Spinal cord (tissue), 10 donors: ENCODE data around the gene SIL1. TPM values are rescaled to one million over a fixed set of nuclear protein-coding genes. Genes with fewer than 3 reads are reported as not detected.
A peak's percentile ranks its signal among the peaks of the same experiment; 100 is the strongest.

ENCODE experiments used
- DNase-seq, 6 donors: peaks; one replicate each; pipeline versions ENCODE4 v3.0.0 to v3.0.0-alpha.2; 2013 to 2015; ENCODE audit warnings: low spot score in 6 of 6, low read depth in 4 of 6
- H3K27ac ChIP-seq: one replicate; pipeline ENCODE4 v1.5.1; 2013; ENCODE audit warnings: low read depth, low read length, control low read depth
- H3K27me3 ChIP-seq: one replicate; pipeline ENCODE4 v1.6.1; 2013; ENCODE audit warnings: low read length; ENCODE audit not compliant: control insufficient read depth, insufficient read depth
- H3K36me3 ChIP-seq: one replicate; pipeline ENCODE4 v1.6.1; 2013; ENCODE audit warnings: low read length; ENCODE audit not compliant: control insufficient read depth, insufficient read depth
- H3K4me1 ChIP-seq: one replicate; pipeline ENCODE4 v1.6.1; 2013; ENCODE audit warnings: low read length; ENCODE audit not compliant: control insufficient read depth, insufficient read depth
- H3K4me3 ChIP-seq: one replicate; pipeline ENCODE4 v1.5.1; 2013; ENCODE audit warnings: low read depth, low read length, control low read depth
- H3K9me3 ChIP-seq: one replicate; pipeline ENCODE4 v1.6.1; 2013; ENCODE audit warnings: low read length; ENCODE audit not compliant: control insufficient read depth, insufficient read depth
- WGBS: methylation state at CpG from one replicate; pipeline ENCODE4 v1.1.5; 2013; ENCODE audit warnings: missing lambda C conversion rate; ENCODE audit not compliant: insufficient coverage; 5-methylcytosine and 5-hydroxymethylcytosine counted together
- polyA plus RNA-seq, 2 donors: library from polyadenylated mRNA; unstranded; fragments of 120-200 nt; gene quantifications; one replicate each; pipeline ENCODE4 v1.2.1, GENCODE V29; 2013; ENCODE audit not compliant: insufficient read length in 2 of 2
- total RNA-seq, 2 donors: library from RNA; depleted of rRNA in 1 of 2; stranded (reverse); fragments of 120-200 nt in 1 of 2; fragments of >200 nt in 1 of 2; gene quantifications; one replicate each; pipeline versions ENCODE4 v1.2.3 to v1.2.4, GENCODE V29; 2013 to 2014
- donor health status: healthy.

The SIL1 gene
- total and polyA plus RNA-seq, 4 donors: 18.8 to 53.7 (median 30.7) TPM

- Histone ChIP-seq H3K9me3 (no peaks in the 10 kb centered on the region), H3K27ac (no peak overlapping the region), H3K4me3 (no peak overlapping the region), H3K36me3 (peaks cover 2% of the 10 kb centered on the region), H3K27me3 (no peaks in the 10 kb centered on the region), H3K4me1 (peaks cover 4% of the 10 kb centered on the region)
- 100% methylated on average over 2 of the region's 5 CpGs for WGBS
- no peak for DNase-seq
Measured at GRCh38 chr5:139188558-139189270, 9.5 kb downstream of the SIL1 start.

GRCh38 chr5:139186752-139187326, 11.3 kb downstream of the SIL1 start:
- no peaks in the 10 kb centered on the region for H3K9me3 ChIP-seq
- WGBS: 94% methylated on average over 5 of the region's 6 CpGs
- peaks cover 15% of the 10 kb centered on the region for H3K4me1 ChIP-seq
- H3K27ac ChIP-seq: no peak overlapping the region
- H3K36me3 ChIP-seq: peaks cover 2% of the 10 kb centered on the region
- DNase-seq: no peak
- no peaks in the 10 kb centered on the region for H3K27me3 ChIP-seq
- H3K4me3 ChIP-seq: no peak overlapping the region

- Histone ChIP-seq H3K9me3 (no peaks in the 10 kb centered on the region), H3K4me1 (peaks cover 20% of the 10 kb centered on the region), H3K4me3 (no peak overlapping the region), H3K27ac (no peak overlapping the region), H3K36me3 (peaks cover 2% of the 10 kb centered on the region), H3K27me3 (no peaks in the 10 kb centered on the region)
- whole genome bisulfite sequencing: 100% methylated on average over 1 of the region's 3 CpGs
- DNase-seq: no peak
Measured at GRCh38 chr5:139186261-139186660, 11.9 kb downstream of the SIL1 start.

GRCh38 chr5:139185589-139185988, 12.6 kb downstream of the SIL1 start:
- H3K36me3 ChIP-seq: peaks cover 2% of the 10 kb centered on the region
- 80% methylated on average over 1 of the region's 1 CpG for WGBS

GRCh38 chr5:139183502-139183901, 14.7 kb downstream of the SIL1 start:
- no peaks in the 10 kb centered on the region for H3K9me3 ChIP-seq
- H3K36me3 ChIP-seq: peaks cover 2% of the 10 kb centered on the region
- DNase-seq: peak in 1 of 6 donors; percentile 44
- H3K4me3 ChIP-seq: no peak overlapping the region
- H3K27ac ChIP-seq: no peak overlapping the region
- no peaks in the 10 kb centered on the region for H3K27me3 ChIP-seq
- 86% methylated on average over 1 of the region's 2 CpGs for WGBS
- peaks cover 32% of the 10 kb centered on the region for H3K4me1 ChIP-seq

More at GRCh38 chr5:139185589-139185988, 12.6 kb downstream of the SIL1 start:
- Histone ChIP-seq H3K27ac (no peak overlapping the region), H3K9me3 (no peaks in the 10 kb centered on the region), H3K27me3 (no peaks in the 10 kb centered on the region), H3K4me1 (peaks cover 23% of the 10 kb centered on the region), H3K4me3 (no peak overlapping the region)
- no peak for DNase-seq

- H3K9me3 ChIP-seq: no peaks in the 10 kb centered on the region
- H3K4me1 ChIP-seq: peaks cover 40% of the 10 kb centered on the region
- DNase-seq: no peak
- H3K4me3 ChIP-seq: no peak overlapping the region
- no peak overlapping the region for H3K27ac ChIP-seq
- peaks cover 2% of the 10 kb centered on the region for H3K36me3 ChIP-seq
- H3K27me3 ChIP-seq: no peaks in the 10 kb centered on the region
- 75% methylated on average over 3 of the region's 4 CpGs for WGBS
Measured at GRCh38 chr5:139182528-139183296, 15.5 kb downstream of the SIL1 start.

- Histone ChIP-seq H3K4me1 (peaks cover 42% of the 10 kb centered on the region), H3K4me3 (no peak overlapping the region), H3K27me3 (no peaks in the 10 kb centered on the region), H3K9me3 (no peaks in the 10 kb centered on the region), H3K36me3 (no peaks in the 10 kb centered on the region), H3K27ac (peak overlapping the region; percentile 53)
- DNase-seq: peak in 2 of 6 donors; percentile 42 to 49
- 36% methylated on average over 4 of the region's 8 CpGs for WGBS
Measured at GRCh38 chr5:139181835-139182452, 16.2 kb downstream of the SIL1 start.

- H3K27me3 ChIP-seq: no peaks in the 10 kb centered on the region
- no peaks in the 10 kb centered on the region for H3K9me3 ChIP-seq
- H3K4me1 ChIP-seq: peaks cover 42% of the 10 kb centered on the region
- peak in 2 of 6 donors; percentile 70 to 83 for DNase-seq
- H3K36me3 ChIP-seq: no peaks in the 10 kb centered on the region
- no peak overlapping the region for H3K4me3 ChIP-seq
- H3K27ac ChIP-seq: peak overlapping the region; percentile 53
- WGBS: no CpG with 5 or more reads among the region's 2 CpGs
Measured at GRCh38 chr5:139181322-139181730, 16.8 kb downstream of the SIL1 start.

- no CpG with 5 or more reads among the region's 1 CpG for WGBS
- no peak for DNase-seq
- Histone ChIP-seq H3K27me3 (no peaks in the 10 kb centered on the region), H3K4me1 (peaks cover 42% of the 10 kb centered on the region), H3K4me3 (no peak overlapping the region), H3K36me3 (no peaks in the 10 kb centered on the region), H3K9me3 (no peaks in the 10 kb centered on the region), H3K27ac (peak overlapping the region; percentile 53)
Measured at GRCh38 chr5:139180850-139181249, 17.3 kb downstream of the SIL1 start.
